T-helper 22 cell (primary cell): ENCODE results near the gene CARD10.

Experiments
- DNase-seq: peaks from one replicate; pipeline ENCODE4 v3.0.0-alpha.2; 2020; ENCODE audit warnings: low read depth

The CARD10 gene

GRCh38 chr22:37502342-37503182 lies 16.7 kb downstream of the CARD10 start:
- DNase-seq = no peak

- no peak for DNase-seq
Measured at GRCh38 chr22:37501610-37502341, 17.4 kb downstream of the CARD10 start.

- DNase-seq = no peak
Measured at GRCh38 chr22:37500745-37501609, 18.2 kb downstream of the CARD10 start.

GRCh38 chr22:37499789-37500540 lies 19.2 kb downstream of the CARD10 start:
- DNase-seq = no peak

- no peak for DNase-seq
Measured at GRCh38 chr22:37499027-37499707, 20.0 kb downstream of the CARD10 start.

- peak; percentile 47 for DNase-seq
Measured at GRCh38 chr22:37498289-37498909, 20.8 kb downstream of the CARD10 start.

GRCh38 chr22:37497062-37497599 lies 22.1 kb downstream of the CARD10 start:
- DNase-seq = no peak

- DNase-seq = no peak
Measured at GRCh38 chr22:37496651-37497050, 22.6 kb downstream of the CARD10 start.

GRCh38 chr22:37493979-37494378 lies 25.2 kb downstream of the CARD10 start:
- DNase-seq = no peak

- DNase-seq = no peak
Measured at GRCh38 chr22:37492428-37493344, 26.5 kb downstream of the CARD10 start.

- DNase-seq = no peak
Measured at GRCh38 chr22:37491559-37492427, 27.4 kb downstream of the CARD10 start.

GRCh38 chr22:37491106-37491505 lies 28.1 kb downstream of the CARD10 start:
- DNase-seq = no peak

GRCh38 chr22:37489983-37490382 lies 29.2 kb downstream of the CARD10 start:
- no peak for DNase-seq

- no peak for DNase-seq
Measured at GRCh38 chr22:37488337-37489135, 30.7 kb downstream of the CARD10 start.

- no peak for DNase-seq
Measured at GRCh38 chr22:37487571-37487970, 31.6 kb downstream of the CARD10 start.

- DNase-seq = no peak
Measured at GRCh38 chr22:37487129-37487528, 32.1 kb downstream of the CARD10 start.

GRCh38 chr22:37486224-37486845 lies 32.9 kb downstream of the CARD10 start, which contains the start of gene MFNG:
Gene MFNG (minus strand): TSS chr22:37486384. CDS start chr22:37486177, 207 bp downstream.
- peak; percentile 61 for DNase-seq
